Adrenal gland (tissue), 12 donors: Measurements from ENCODE around the gene CYB561. TPM values are rescaled to one million over a fixed set of nuclear protein-coding genes. Genes with fewer than 3 reads are reported as not detected.

ENCODE experiments used
- DNase-seq, 7 donors: peaks; one replicate each; pipeline ENCODE4 v3.0.0-alpha.2; 2019 to 2020
- H3K27ac ChIP-seq, 5 donors: fragments of 200-600 bp; sonication (generic) in 4 of 5; 1 replicate in 3 of 5; 2 replicates in 2 of 5; pipeline versions ENCODE4 v1.5.1 to v1.8.0; 2016 to 2020; ENCODE audit warnings: mild to moderate bottlenecking in 1 of 5
- H3K27me3 ChIP-seq: fragments of 200-600 bp; 2 replicates; pipeline ENCODE4 v1.8.0; 2021
- H3K36me3 ChIP-seq, 2 donors: fragments of 200-600 bp; replicated peaks in 1 of 2; 1 replicate in 1 of 2; 2 replicates in 1 of 2; pipeline versions ENCODE4 v1.5.1 to v1.8.0; 2018 to 2022
- H3K4me1 ChIP-seq, 2 donors: fragments of 200-600 bp; replicated peaks in 1 of 2; 1 replicate in 1 of 2; 2 replicates in 1 of 2; pipeline versions ENCODE4 v1.5.1 to v1.8.0; 2018 to 2021
- H3K4me3 ChIP-seq, 4 donors: fragments of 200-600 bp; sonication (generic) in 3 of 4; one replicate each; pipeline ENCODE4 v1.5.1; 2016 to 2018
- H3K9me3 ChIP-seq, 3 donors: fragments of 200-600 bp; sonication (generic) in 1 of 3; replicated peaks in 1 of 3; 1 replicate in 2 of 3; 2 replicates in 1 of 3; pipeline versions ENCODE4 v1.5.1 to v1.8.0; 2016 to 2021
- POLR2A ChIP-seq, 2 donors: fragments of 450-650 bp; IDR thresholded peaks; one replicate each; pipeline ENCODE4 v1.6.1; 2017; ENCODE audit warnings: antibody characterized with exemption in 2 of 2, mild to moderate bottlenecking in 2 of 2, moderate library complexity in 1 of 2
- WGBS, 4 donors: extraction: QIAGEN DNeasy Blood & Tissue Kit in 2 of 4; methylation state at CpG; one replicate each; pipeline versions ENCODE4 v1.1.5 to v1.1.7; 2013 to 2017; 5-methylcytosine and 5-hydroxymethylcytosine counted together
- intact Hi-C, 2 donors: fragments of 100-400 bp; cut with DNase I; formaldehyde crosslinking; loops; one replicate each; pipeline versions ENCODE4 v1.14.1 to v1.15.0; 2022 to 2023
- polyA plus RNA-seq, 3 donors: library from polyadenylated mRNA; stranded (reverse); fragments of 200-250 nt in 2 of 3; fragments of 350-450 nt in 1 of 3; fragmentation: Illumina TruSeq in 1 of 3; extraction: RNeasy Lipid Tissue Mini Kit (QIAGEN cat#74804) in 1 of 3; gene quantifications; one replicate each; pipeline ENCODE4 v1.2.3, GENCODE V29; 2013 to 2014
- total RNA-seq, 9 donors: library from RNA; depleted of rRNA in 4 of 9; stranded (reverse); fragments of >200 nt in 4 of 9; fragments of 120-200 nt in 1 of 9; fragmentation: NEBNext Ultra II Directional in 1 of 9; extraction: Animal tissue kit (Norgen Biotek cat#: 25700) in 1 of 9; gene quantifications; one replicate each; pipeline versions ENCODE4 v1.1.0 to v1.2.4, GENCODE V29; 2013 to 2023
- TF ChIP-seq, protein P1 (sequence below), 6 experiments: fragments of 450-650 bp in 4 of 6; fragments of 200-600 bp in 2 of 6; sonication (generic) in 1 of 6; IDR thresholded peaks; 1 replicate in 5 of 6; 2 replicates in 1 of 6; pipeline versions ENCODE4 v1.5.1 to v1.8.0; 2016 to 2021; ENCODE audit warnings: antibody characterized with exemption in 6 of 6, mild to moderate bottlenecking in 2 of 6, moderate library complexity in 1 of 6
- donor health status: healthy with polysubstance abuse.
- donor health status: Bipolar disorder and iron deficiency.
- donor health status: DM: yes; HTN: yes; CAD: no.
- donor health status: DM: no; HTN: no; CAD: no.
- donor health status: DM: no; HTN: no; CAD: no.
- donor health status: DM: yes; HTN: yes; CAD: no.

Gene CYB561
- total and polyA plus RNA-seq, 12 donors = 14.3 to 195 (median 68.4) TPM

DNA sequence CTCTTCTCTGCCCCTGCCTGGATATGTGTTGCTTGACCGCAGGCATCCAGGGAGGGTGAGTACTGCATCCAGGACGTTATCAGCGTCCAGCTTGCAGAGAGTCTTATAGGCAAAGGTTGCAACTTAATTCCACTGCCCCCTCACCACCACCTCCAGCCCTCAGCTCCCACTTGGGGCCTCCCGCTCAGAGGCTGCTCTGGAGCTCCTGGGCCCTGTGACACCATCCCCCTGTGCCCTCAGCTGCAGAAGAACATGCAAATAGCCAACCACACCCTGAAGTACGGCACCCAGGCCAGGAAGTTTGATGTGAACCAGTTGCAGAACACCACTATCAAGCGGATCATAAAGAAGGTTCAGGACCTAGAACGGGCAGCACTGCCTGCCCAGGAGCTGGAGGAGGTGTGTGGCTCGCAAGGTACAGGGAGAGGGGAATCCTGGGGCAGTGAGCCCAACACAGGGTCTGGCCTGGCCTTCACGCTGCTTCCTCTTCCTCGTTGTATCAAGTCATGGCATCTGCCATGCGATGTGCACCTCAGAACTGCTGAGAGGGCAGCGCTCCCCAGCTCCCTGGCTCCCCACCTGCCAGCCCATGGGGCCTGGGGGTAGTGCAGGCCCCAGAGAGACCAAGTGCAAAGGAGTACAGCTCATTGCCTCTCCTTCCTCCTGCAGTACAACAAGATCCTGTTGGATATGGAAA, 40.4 kb upstream of the CYB561 start:
- Histone ChIP-seq H3K27ac (no peak overlapping the region), H3K4me1 (no peaks in the 10 kb centered on the region), H3K9me3 (no peaks in the 10 kb centered on the region), H3K36me3 (no peaks in the 10 kb centered on the region), H3K27me3 (no peaks in the 10 kb centered on the region), H3K4me3 (no peak overlapping the region)
- 73 to 86% (median 81%) methylated on average over 10 to 12 of the region's 12 CpGs for WGBS, 4 donors
- TF ChIP-seq, protein P1, sequence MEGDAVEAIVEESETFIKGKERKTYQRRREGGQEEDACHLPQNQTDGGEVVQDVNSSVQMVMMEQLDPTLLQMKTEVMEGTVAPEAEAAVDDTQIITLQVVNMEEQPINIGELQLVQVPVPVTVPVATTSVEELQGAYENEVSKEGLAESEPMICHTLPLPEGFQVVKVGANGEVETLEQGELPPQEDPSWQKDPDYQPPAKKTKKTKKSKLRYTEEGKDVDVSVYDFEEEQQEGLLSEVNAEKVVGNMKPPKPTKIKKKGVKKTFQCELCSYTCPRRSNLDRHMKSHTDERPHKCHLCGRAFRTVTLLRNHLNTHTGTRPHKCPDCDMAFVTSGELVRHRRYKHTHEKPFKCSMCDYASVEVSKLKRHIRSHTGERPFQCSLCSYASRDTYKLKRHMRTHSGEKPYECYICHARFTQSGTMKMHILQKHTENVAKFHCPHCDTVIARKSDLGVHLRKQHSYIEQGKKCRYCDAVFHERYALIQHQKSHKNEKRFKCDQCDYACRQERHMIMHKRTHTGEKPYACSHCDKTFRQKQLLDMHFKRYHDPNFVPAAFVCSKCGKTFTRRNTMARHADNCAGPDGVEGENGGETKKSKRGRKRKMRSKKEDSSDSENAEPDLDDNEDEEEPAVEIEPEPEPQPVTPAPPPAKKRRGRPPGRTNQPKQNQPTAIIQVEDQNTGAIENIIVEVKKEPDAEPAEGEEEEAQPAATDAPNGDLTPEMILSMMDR (IDR thresholded peaks at IDR 0.05) = no peak
- no peak for TF ChIP-seq POLR2A (IDR thresholded peaks at IDR 0.05)
- intact Hi-C loops = loop anchor here in 1 of 2 donors (10.0 kb wide), 1 partner anchor 128 kb away; no protein-coding TSS in a partner anchor
- no peak for DNase-seq

DNA sequence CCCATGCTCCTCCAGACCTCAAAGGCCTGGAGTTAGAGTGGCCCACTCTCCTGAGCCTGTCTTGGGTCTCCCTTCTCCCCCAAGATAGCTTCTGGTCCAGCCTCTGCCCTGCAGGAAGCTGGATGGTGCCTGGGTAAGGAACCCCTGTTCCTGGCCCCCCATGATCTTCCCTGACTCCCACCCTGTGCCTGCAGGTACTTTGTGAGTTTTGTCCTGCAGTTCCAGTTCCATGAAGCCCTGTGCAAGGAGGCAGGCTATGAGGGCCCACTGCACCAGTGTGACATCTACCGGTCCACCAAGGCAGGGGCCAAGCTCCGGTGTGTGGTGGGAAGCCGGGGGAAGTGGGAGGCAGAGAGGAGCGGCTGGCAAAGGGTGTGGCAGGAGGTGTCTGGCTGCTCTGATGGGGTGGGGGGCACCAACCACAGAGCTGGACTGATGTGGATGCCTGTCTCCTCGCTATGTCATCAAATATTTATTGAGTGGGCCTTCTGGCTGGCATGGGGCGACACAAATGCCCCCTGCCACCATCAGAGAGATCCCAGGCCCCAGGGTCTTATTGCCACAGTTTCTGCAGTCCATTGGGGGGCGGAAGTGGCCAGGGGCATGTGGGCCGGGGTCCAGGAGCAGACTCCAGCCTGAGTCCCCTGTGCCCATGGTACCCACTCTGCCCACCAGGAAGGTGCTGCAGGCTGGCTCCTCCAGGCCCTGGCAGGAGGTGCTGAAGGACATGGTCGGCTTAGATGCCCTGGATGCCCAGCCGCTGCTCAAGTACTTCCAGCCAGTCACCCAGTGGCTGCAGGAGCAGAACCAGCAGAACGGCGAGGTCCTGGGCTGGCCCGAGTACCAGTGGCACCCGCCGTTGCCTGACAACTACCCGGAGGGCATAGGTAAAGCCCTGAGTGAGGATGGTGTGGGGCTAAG, 37.8 kb upstream of the CYB561 start:
- H3K4me3 ChIP-seq = no peak overlapping the region
- H3K9me3 ChIP-seq = no peaks in the 10 kb centered on the region
- H3K27ac ChIP-seq = no peak overlapping the region
- H3K4me1 ChIP-seq = no peaks in the 10 kb centered on the region
- WGBS, 4 donors = 86 to 94% (median 92%) methylated on average over 6 to 16 of the region's 16 CpGs
- no peak for DNase-seq
- no peaks in the 10 kb centered on the region for H3K36me3 ChIP-seq
- TF ChIP-seq, protein P1 (IDR thresholded peaks at IDR 0.05) = no peak
- TF ChIP-seq POLR2A (IDR thresholded peaks at IDR 0.05) = no peak
- intact Hi-C loops = loop anchor here in 1 of 2 donors (10.0 kb wide), 1 partner anchor 131 kb away; no protein-coding TSS in a partner anchor
- no peaks in the 10 kb centered on the region for H3K27me3 ChIP-seq

DNA sequence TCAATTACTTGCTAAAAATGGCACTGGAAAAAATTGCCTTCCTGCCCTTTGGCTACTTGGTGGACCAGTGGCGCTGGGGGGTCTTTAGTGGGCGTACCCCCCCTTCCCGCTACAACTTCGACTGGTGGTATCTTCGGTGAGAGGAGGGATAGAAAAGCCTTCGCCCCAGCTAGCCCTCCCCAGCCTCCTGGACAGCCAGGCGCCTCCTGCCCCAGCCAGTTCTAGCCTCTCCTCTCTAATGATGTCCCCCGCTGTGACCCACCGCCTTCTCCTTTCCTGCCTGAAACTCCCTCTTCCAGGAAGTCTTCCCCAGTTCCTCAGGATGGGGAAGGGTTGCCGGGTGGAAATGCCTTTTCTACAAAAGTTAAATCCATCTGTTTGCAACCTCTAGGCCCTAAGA, 36.9 kb upstream of the CYB561 start:
- no peaks in the 10 kb centered on the region for H3K9me3 ChIP-seq
- DNase-seq = no peak
- H3K27ac ChIP-seq = no peak overlapping the region
- no peaks in the 10 kb centered on the region for H3K36me3 ChIP-seq
- H3K4me3 ChIP-seq = no peak overlapping the region
- intact Hi-C loops = loop anchor here in 1 of 2 donors (10.0 kb wide), 1 partner anchor 132 kb away; no protein-coding TSS in a partner anchor
- peaks cover under 1 to 9% of the 10 kb centered on the region in 2 donors for H3K4me1 ChIP-seq
- no peaks in the 10 kb centered on the region for H3K27me3 ChIP-seq
- TF ChIP-seq POLR2A (IDR thresholded peaks at IDR 0.05) = no peak
- TF ChIP-seq, protein P1 (IDR thresholded peaks at IDR 0.05) = no peak
- WGBS, 4 donors = 78 to 83% (median 79%) methylated on average over 10 of the region's 10 CpGs

- Histone ChIP-seq H3K27me3 (no peaks in the 10 kb centered on the region), H3K4me3 (no peak overlapping the region), H3K27ac (no peak overlapping the region), H3K36me3 (no peaks in the 10 kb centered on the region), H3K4me1 (peaks cover 6 to 14% of the 10 kb centered on the region in 2 donors), H3K9me3 (no peaks in the 10 kb centered on the region)
- no peak for DNase-seq
- WGBS, 4 donors = 78 to 87% (median 82%) methylated on average over 12 to 16 of the region's 16 CpGs
- intact Hi-C loops = loop anchor here in 1 of 2 donors (10.0 kb wide), 1 partner anchor 132 kb away; no protein-coding TSS in a partner anchor
- TF ChIP-seq, protein P1 (IDR thresholded peaks at IDR 0.05) = no peak
- no peak for TF ChIP-seq POLR2A (IDR thresholded peaks at IDR 0.05)
Measured at GRCh38 chr17:63482509-63482908, 36.4 kb upstream of the CYB561 start.
